Uterus (tissue), 2 donors: ENCODE data around the gene ARHGAP21.

ENCODE experiments used
- POLR2A ChIP-seq, 2 donors: fragments of 450-650 bp; IDR thresholded peaks; one replicate each; pipeline ENCODE4 v1.6.1; 2016; ENCODE audit warnings: antibody characterized with exemption in 2 of 2, mild to moderate bottlenecking in 1 of 2, moderate library complexity in 1 of 2
- TF ChIP-seq, protein P1 (sequence below), 4 experiments: fragments of 200-600 bp in 2 of 4; fragments of 450-650 bp in 2 of 4; sonication (generic) in 2 of 4; IDR thresholded peaks; one replicate each; pipeline ENCODE4 v1.5.1; 2016 to 2019; ENCODE audit warnings: antibody characterized with exemption in 4 of 4, mild to moderate bottlenecking in 2 of 4, moderate library complexity in 1 of 4

DNA sequence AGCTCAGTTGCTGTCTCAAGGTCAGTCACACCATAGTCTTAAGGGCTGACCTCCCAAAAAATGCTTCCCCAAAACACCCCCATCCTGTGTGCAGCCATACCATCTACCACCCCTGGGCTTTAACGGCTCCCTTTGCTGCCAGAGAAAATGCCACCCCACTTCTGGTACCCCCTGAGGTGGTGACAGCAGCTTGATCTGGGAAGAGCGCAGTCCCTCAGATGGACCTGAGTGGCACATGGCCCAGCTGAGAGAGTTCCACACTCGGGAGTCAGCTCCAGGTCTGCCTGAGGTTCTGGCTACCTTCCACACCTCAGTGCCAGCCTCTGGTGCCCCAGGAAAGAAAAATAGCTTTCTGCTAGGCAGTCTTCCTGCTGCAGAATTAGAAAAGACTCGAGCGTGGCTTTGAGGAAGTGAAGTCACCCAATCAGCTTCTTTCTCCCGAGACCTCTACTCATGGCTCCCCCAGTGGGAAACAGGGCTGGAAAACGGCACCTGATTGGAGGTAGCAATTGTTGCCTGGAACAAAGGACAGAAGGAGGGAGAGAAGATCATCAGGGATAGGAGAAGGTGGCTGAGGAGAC lies 151.7 kb downstream of the ARHGAP21 start:
- TF ChIP-seq, protein P1, sequence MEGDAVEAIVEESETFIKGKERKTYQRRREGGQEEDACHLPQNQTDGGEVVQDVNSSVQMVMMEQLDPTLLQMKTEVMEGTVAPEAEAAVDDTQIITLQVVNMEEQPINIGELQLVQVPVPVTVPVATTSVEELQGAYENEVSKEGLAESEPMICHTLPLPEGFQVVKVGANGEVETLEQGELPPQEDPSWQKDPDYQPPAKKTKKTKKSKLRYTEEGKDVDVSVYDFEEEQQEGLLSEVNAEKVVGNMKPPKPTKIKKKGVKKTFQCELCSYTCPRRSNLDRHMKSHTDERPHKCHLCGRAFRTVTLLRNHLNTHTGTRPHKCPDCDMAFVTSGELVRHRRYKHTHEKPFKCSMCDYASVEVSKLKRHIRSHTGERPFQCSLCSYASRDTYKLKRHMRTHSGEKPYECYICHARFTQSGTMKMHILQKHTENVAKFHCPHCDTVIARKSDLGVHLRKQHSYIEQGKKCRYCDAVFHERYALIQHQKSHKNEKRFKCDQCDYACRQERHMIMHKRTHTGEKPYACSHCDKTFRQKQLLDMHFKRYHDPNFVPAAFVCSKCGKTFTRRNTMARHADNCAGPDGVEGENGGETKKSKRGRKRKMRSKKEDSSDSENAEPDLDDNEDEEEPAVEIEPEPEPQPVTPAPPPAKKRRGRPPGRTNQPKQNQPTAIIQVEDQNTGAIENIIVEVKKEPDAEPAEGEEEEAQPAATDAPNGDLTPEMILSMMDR (IDR thresholded peaks at IDR 0.05) = no peak
- TF ChIP-seq POLR2A (IDR thresholded peaks at IDR 0.05) = no peak
